Stimulated activated CD8-positive, alpha-beta memory T cell treated with anti-CD3 and anti-CD28 coated beads, Interleukin-2, amount 100 ng/mL, for 48 hours (primary cell): ENCODE results near the gene RDX.
"Not testable (repeated sequence)": the region's sequence is repeated elsewhere in the genome, so short reads cannot be mapped to it uniquely, and the experiment has no call there.

ENCODE experiments used
- DNase-seq, 2 donors: peaks; one replicate each; pipeline ENCODE4 v3.0.0-alpha.2; 2020; ENCODE audit warnings: low read depth in 2 of 2

The RDX gene

DNA sequence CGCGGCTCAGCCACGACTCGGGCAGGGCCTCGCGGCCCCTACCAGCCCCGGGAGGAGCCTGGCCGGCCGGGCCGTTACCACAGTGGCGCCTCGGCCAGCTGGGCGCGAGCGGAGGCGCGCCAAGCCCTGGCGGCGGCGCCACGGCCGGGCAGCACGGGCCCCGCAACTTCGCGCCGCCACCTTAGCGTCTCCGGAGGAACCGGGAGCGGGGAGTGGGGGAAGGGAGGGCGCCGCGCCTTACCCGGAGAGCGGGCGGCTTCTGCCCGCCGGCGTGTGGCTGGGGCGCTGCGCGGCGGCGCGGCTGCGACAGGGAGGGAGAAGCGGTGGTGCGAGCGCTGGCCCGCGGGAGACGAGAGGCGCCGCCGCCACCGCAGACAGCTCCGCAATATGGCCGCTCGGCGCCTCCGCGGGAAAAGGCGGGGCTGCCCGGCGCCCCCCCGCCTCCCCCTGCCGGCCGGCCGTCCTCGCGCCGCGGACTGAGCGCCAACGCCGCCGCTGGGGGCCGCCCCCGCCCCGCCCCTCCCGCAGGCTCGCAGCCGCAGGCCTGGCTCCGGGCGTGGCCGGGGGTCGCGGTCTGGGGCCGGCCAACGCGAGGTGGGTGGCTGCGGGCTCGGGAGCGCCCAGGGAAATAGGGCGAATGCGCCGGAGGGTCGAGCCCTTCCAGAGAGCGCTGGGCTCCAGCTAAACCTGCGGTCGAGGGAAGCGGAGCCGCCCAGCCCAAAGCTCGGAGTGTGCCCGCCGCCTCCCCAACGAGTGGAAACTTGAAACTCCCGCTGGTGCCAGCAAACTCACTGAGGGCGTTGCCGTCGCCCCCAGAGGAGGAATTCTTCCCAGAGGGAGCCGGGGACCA is at the start of gene RDX:
RDX (minus strand) TSS at position 389 of the 850 bp plus-strand sequence. CDS start 16,922 bp downstream, outside the sequence.
- DNase-seq = peak; percentile 49 to 66

DNA sequence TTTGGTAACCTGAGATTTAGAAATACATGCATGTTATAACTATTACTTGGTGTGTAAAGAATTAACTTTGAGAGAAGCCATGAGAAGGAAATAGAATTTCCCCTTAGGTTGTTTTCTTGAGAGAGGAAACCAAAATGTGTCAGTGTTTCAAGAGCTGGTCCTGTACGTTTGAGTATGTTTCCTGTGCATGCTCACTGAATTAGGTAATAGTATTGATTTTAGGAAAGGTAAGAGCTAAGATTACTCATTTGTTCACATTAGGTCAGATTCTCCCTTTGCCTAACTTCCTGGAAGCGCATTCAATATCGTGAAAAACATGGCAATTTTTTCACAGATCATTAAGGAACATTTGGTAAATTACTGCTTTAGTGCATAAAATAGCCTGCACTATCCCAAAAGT is 49.3 kb upstream of the RDX start:
- no peak for DNase-seq

GRCh38 chr11:110340436-110340835 is 44.0 kb upstream of the RDX start:
- DNase-seq = no peak

GRCh38 chr11:110339456-110340250 is 43.2 kb upstream of the RDX start:
- DNase-seq = no peak

GRCh38 chr11:110338684-110339083 is 42.3 kb upstream of the RDX start:
- DNase-seq = no peak

GRCh38 chr11:110337570-110338193 is 41.3 kb upstream of the RDX start:
- no peak for DNase-seq

GRCh38 chr11:110336054-110336453 is 39.6 kb upstream of the RDX start:
- no peak for DNase-seq

- no peak for DNase-seq
Observed at GRCh38 chr11:110335358-110335757, 38.9 kb upstream of the RDX start.

DNA sequence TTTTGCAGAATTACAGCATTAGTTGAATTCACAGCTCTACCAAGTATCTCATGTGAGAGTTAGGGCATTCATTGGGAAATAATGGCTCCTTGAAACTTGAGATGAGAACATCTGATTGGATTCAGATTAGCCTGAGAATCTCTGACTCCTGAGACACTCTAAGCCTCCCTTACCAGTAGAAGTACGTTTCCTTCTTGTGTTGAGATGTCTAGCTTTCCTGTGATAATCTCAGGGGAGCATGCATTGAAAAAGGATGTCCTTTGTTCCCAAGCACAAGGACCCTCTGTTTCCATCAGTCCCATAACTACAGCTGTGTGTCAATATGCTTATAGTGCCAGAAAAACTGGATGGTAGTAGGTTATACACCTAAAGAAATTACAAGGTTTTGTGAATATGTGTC is 35.2 kb upstream of the RDX start:
- DNase-seq = no peak

GRCh38 chr11:110329445-110329844 is 33.0 kb upstream of the RDX start:
- DNase-seq = no peak

DNA sequence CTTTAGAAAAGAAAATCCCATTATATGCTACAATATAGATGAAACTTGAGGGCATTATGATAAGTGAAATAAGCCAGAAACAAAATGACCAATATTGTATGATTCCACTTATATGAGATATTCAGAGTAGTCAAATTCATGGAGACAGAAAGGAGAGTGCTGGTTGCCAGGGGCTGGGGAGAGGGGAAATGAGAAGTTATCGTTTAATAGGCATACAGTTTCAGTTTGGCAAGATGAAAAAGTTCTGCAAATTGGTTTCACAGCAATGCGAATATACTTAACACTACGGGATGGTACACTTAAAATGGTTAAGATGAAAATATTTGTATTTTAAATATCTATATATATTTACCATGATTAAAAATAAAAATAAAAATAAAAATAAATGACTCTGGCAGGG is 31.1 kb upstream of the RDX start:
- DNase-seq = no peak

DNA sequence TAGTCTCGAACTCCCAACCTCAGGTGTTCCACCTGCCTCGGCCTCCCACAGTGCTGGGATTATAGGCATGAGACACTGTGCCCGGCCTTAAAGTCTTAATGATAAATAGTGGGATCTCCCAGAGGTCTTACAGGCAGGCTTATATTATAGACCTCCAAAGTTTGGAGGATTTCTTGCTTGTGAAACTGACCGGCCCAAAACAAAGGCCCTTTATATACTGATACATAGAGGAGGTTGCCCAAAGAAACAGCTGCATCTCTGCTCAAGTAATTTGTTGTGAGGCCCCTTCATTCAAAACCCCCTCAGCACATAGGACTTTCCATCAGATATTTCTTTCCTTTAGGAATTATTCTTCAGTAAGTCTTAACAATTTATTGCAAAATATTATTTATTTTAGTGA is 27.4 kb upstream of the RDX start:
- no peak for DNase-seq

- no peak for DNase-seq
Observed at GRCh38 chr11:110319501-110319900, 23.1 kb upstream of the RDX start.

GRCh38 chr11:110318638-110319404 is 22.4 kb upstream of the RDX start:
- DNase-seq = no peak

- no peak for DNase-seq
Observed at GRCh38 chr11:110317516-110317932, 21.1 kb upstream of the RDX start.

DNA sequence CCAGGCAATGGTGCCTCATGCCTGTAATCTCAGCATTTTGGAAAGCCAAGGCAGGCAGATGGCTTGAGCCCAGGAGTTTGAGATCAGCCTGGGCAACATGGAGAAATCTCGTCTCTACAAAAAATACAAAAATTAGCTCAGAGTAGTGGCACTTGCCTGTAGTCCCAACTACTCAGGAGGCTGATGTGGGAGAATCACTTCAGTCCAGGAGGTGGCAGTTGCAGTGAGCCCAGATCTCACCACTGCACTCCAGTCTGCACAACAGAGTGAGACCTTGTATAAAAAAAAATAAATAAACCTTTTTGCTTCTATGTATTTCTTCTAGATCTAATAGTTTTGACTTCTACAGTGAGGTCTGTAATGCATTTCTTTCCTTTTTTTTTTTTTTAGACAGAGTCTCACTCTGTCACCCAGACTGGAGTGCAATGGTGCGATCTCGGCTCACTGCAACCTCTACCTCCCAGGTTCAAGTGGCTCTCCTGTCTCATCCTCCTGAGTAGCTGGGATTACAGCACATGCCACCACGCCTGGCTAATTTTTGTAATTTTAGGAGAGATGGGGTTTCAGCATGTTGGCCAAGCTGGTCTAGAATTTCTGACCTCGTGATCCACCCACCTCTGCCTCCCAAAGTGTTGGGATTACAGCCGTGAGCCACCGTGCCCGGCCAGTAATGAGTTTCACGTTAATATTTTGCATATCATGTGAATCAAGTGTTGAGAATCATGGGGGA is 18.1 kb upstream of the RDX start:
- no peak for DNase-seq

- DNase-seq = no peak
Observed at GRCh38 chr11:110312670-110313069, 16.3 kb upstream of the RDX start.

- no peak for DNase-seq
Observed at GRCh38 chr11:110311783-110312579, 15.6 kb upstream of the RDX start.

DNA sequence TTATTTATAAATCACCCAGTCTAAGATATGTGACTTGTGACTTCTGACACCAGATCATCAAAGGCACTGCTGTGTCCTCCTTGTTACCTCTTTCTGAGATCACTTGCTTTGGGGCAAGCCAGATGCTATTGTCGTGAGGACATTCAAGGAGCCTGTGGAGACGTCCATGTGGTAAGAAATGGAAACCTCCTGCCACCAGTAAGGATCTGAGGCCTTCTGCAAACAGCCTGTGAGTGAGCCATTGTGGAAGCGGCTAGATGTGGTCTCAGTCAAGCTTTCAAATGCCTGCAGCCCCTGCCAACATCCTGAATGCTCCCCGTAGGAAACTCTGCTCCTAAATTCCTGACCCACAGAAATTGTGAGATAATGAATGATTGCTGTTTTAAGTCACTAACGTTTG is 11.7 kb upstream of the RDX start:
- no peak for DNase-seq

DNA sequence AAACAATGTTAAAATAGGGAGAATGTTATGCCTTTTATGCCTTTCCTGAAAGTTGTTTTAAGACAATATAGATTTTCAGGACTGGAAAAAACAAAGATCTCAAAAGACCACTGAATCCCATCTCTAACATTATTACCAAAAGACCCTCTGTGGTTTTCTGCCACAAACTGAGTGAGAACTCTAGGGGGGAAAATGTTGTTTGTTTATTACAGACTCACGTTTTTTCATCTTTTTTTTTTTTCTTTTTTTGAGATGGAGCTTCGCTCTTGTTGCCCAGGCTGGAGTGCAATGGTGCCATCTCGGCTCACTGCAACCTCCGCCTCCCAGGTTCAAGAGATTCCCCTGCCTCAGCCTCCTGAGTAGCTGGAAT is 9.6 kb upstream of the RDX start:
- DNase-seq = not testable (repeated sequence)
